ENCODE data around the gene RASSF4.

GRCh38 chr10:44916429-44916828, 43.2 kb upstream of the RASSF4 start:
- TF ChIP-seq POLR2A (IDR thresholded peaks at IDR 0.05; ENCODE audit: low read length) (no peak), GATA1 (IDR thresholded peaks at IDR 0.05; ENCODE audit: low read depth, low read length) (no peak)
